ENCODE data around the gene NACC2.

The NACC2 gene

DNA sequence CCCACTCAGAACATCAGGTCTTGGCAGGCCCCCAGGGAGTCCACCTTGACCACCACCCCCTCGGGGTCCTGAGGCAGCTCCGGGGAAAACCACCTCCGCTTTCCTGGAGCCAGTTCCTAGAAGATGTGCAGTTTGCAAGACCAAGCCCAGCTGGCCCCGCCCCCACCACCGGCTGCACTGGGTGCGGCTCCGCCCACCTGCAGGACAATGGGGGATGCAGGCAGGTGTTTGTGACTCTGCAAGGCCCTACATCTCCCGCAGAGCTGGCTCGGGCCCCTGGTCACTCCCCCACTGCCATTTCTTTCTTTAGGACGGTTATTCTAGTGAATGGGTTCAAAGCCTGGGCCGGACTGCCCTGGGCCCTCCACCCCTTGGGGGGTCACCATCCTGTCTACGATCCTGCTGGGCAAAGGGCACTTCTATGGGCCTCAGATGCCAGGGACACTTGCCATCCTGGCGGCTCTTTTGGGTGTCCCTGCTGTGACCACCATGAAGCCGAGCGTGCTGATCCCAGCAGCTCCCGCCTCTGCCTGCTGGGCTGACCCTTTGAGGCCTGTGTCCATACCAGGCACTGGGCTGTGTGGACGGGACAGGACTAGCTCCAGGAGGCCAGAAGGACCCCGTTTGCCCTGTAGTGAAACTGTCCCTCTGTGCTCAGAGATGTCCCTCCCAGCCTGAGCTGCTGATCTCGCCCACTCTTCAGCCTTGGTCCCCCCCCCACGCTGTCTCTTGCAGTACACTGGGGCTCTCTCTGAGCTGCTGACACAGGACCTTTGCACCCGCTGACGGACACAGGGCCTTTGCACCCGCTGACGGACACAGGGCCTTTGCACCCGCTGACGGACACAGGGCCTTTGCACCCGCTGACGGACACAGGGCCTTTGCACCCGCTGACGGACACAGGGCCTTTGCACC lies 5.9 kb upstream of the NACC2 start:
- H3F3A ChIP-seq (ENCODE audit: control insufficient read depth, insufficient read depth): no peaks in the 10 kb centered on the region
- TF ChIP-seq EZH2phosphoT487 (IDR thresholded peaks at IDR 0.05; ENCODE audit: borderline replicate concordance, low read length): no peak
- TF ChIP-seq, protein P1, sequence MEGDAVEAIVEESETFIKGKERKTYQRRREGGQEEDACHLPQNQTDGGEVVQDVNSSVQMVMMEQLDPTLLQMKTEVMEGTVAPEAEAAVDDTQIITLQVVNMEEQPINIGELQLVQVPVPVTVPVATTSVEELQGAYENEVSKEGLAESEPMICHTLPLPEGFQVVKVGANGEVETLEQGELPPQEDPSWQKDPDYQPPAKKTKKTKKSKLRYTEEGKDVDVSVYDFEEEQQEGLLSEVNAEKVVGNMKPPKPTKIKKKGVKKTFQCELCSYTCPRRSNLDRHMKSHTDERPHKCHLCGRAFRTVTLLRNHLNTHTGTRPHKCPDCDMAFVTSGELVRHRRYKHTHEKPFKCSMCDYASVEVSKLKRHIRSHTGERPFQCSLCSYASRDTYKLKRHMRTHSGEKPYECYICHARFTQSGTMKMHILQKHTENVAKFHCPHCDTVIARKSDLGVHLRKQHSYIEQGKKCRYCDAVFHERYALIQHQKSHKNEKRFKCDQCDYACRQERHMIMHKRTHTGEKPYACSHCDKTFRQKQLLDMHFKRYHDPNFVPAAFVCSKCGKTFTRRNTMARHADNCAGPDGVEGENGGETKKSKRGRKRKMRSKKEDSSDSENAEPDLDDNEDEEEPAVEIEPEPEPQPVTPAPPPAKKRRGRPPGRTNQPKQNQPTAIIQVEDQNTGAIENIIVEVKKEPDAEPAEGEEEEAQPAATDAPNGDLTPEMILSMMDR (IDR thresholded peaks at IDR 0.05; ENCODE audit: low read depth, low read length, poor library complexity, severe bottlenecking): no peak
- peaks cover 5% of the 10 kb centered on the region for H3K4me1 ChIP-seq (ENCODE audit: control insufficient read depth, low read length)
- peaks cover 3% of the 10 kb centered on the region; the same call in 1 of the 2 replicates for H4K20me1 ChIP-seq (ENCODE audit: control insufficient read depth, insufficient read depth, low read depth, low read length)
- peaks cover 7% of the 10 kb centered on the region for H3K27me3 ChIP-seq (ENCODE audit: control insufficient read depth, low read length)
- no peaks in the 10 kb centered on the region for H3K9me2 ChIP-seq (replicated peaks; ENCODE audit: control insufficient read depth, low read length)
- no peaks in the 10 kb centered on the region for H3K9me3 ChIP-seq (ENCODE audit: control insufficient read depth, insufficient read depth, low read length)
- H3K79me2 ChIP-seq (ENCODE audit: control insufficient read depth, low read length): no peaks in the 10 kb centered on the region
- H3K4me3 ChIP-seq (ENCODE audit: low read length): no peak overlapping the region
- H3K36me3 ChIP-seq (ENCODE audit: control insufficient read depth, low read length): no peaks in the 10 kb centered on the region
- H3K4me2 ChIP-seq (ENCODE audit: low read length): no peak overlapping the region
- H3K27ac ChIP-seq (ENCODE audit: low read depth, low read length): no peak overlapping the region

DNA sequence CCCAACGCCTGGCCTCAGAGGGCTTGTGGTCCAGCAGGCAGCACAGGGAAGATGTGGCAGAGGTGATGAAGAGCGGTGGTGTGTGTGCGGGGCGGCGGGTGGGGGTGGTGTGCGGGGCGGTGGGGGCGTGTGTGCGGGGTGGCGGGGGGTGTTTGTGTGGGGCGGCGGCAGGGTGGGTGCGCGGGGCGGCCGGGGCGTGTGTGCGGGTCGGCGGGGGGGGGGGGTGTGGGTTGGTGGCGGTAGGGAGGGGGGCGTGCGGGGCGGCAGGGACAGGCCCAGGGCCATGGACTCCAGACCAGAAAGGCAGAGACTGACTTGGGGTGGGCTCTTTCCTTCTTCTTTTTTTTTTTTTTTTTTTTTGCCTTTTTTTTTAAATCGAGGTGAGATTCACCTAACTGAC lies 4.5 kb upstream of the NACC2 start:
- no peak for TF ChIP-seq EZH2phosphoT487 (IDR thresholded peaks at IDR 0.05; ENCODE audit: borderline replicate concordance, low read length)
- TF ChIP-seq, protein P1 (IDR thresholded peaks at IDR 0.05; ENCODE audit: low read depth, low read length, poor library complexity, severe bottlenecking): no peak
- Histone ChIP-seq H3K36me3 (ENCODE audit: control insufficient read depth, low read length) (no peaks in the 10 kb centered on the region), H3F3A (ENCODE audit: control insufficient read depth, insufficient read depth) (no peaks in the 10 kb centered on the region), H3K4me3 (ENCODE audit: low read length) (no peak overlapping the region), H3K4me2 (ENCODE audit: low read length) (no peak overlapping the region), H3K27me3 (ENCODE audit: control insufficient read depth, low read length) (peaks cover 7% of the 10 kb centered on the region), H3K4me1 (ENCODE audit: control insufficient read depth, low read length) (peaks cover 3% of the 10 kb centered on the region), H3K9me2 (replicated peaks; ENCODE audit: control insufficient read depth, low read length) (no peaks in the 10 kb centered on the region), H4K20me1 (ENCODE audit: control insufficient read depth, insufficient read depth, low read depth, low read length) (peaks cover 3% of the 10 kb centered on the region; the same call in 1 of the 2 replicates), H3K9me3 (ENCODE audit: control insufficient read depth, insufficient read depth, low read length) (no peaks in the 10 kb centered on the region), H3K79me2 (ENCODE audit: control insufficient read depth, low read length) (no peaks in the 10 kb centered on the region), H3K27ac (ENCODE audit: low read depth, low read length) (no peak overlapping the region)

DNA sequence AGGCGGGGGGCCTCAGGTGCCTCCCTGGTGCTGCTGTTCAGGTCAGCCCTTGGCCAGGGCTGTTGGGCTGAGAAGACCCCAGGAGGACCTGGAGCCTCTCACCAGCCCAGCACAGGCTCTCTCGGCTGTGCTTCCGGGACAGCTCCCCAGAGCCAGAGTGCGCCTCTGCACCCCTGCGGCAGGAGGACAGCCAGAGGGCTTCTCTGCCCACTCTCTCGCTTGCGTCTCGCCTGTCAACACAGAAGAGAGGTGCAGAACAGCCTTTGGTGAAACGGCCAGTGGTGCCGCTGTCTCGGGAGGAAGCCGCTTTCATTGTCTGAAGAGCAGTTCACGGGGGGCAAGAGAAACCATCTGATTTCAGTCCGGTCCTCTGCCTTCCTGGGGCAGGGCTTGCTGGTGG lies 3.8 kb upstream of the NACC2 start:
- peaks cover 3% of the 10 kb centered on the region; the same call in 1 of the 2 replicates for H4K20me1 ChIP-seq (ENCODE audit: control insufficient read depth, insufficient read depth, low read depth, low read length)

More for the DNA sequence above, 3.8 kb upstream of the NACC2 start:
- no peaks in the 10 kb centered on the region for H3K36me3 ChIP-seq (ENCODE audit: control insufficient read depth, low read length)
- no peaks in the 10 kb centered on the region for H3F3A ChIP-seq (ENCODE audit: control insufficient read depth, insufficient read depth)
- TF ChIP-seq, protein P1 (IDR thresholded peaks at IDR 0.05; ENCODE audit: low read depth, low read length, poor library complexity, severe bottlenecking): no peak
- TF ChIP-seq EZH2phosphoT487 (IDR thresholded peaks at IDR 0.05; ENCODE audit: borderline replicate concordance, low read length): no peak
- H3K4me1 ChIP-seq (ENCODE audit: control insufficient read depth, low read length): no peaks in the 10 kb centered on the region
- H3K4me2 ChIP-seq (ENCODE audit: low read length): no peak overlapping the region
- H3K9me2 ChIP-seq (replicated peaks; ENCODE audit: control insufficient read depth, low read length): no peaks in the 10 kb centered on the region
- no peaks in the 10 kb centered on the region for H3K9me3 ChIP-seq (ENCODE audit: control insufficient read depth, insufficient read depth, low read length)
- no peaks in the 10 kb centered on the region for H3K79me2 ChIP-seq (ENCODE audit: control insufficient read depth, low read length)
- peaks cover 7% of the 10 kb centered on the region for H3K27me3 ChIP-seq (ENCODE audit: control insufficient read depth, low read length)
- H3K27ac ChIP-seq (ENCODE audit: low read depth, low read length): no peak overlapping the region
- no peak overlapping the region for H3K4me3 ChIP-seq (ENCODE audit: low read length)

Data from DOHH2 (cell line).